HG03575 (cell line): ENCODE results near the gene FAM241B.

Experiments used
- ATAC-seq: cut with Tn5 transposase; IDR thresholded peaks from one replicate; pipeline ENCODE4 v1.9.1; 2021; ENCODE audit not compliant: unreplicated experiment, insufficient number of reproducible peaks, low FRiP score; ENCODE audit errors: extremely low read depth

FAM241B gene

DNA sequence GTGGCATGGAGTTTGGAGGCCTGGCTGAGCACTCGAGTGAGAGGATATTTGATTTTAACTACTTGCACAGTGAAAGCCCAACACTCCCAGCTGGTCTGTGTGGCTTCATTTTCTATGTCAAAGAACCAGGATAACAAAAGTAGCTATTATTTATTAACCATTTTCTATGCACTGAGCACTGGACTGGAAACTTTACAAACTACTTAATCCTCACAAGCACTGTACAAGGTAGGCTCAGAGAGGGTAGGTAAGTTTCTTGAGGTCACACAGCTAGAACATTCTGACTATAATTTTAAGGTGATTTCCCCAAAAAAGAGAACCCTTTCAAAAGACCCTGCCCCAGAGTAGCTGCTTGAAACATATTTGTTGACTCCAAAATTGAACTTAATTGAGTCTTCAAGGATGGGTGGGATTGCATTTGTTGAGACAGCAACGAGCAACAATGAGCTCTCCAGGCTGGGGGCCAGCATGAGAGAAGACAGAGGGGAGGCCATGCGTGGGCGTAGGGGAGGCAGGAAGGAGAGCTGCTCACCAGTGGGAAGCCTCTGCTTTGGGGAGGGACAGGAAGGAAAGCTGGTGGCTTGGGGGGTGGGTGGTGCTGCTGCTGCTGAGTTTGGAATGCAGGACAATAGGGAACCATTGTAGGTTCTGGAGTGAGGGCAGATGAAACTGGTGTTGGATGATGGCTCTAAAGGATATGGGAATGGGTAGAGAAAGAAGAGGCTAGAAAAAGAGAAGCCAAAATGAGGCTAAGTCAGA lies 31.5 kb downstream of the FAM241B start:
- ATAC-seq = no peak

DNA sequence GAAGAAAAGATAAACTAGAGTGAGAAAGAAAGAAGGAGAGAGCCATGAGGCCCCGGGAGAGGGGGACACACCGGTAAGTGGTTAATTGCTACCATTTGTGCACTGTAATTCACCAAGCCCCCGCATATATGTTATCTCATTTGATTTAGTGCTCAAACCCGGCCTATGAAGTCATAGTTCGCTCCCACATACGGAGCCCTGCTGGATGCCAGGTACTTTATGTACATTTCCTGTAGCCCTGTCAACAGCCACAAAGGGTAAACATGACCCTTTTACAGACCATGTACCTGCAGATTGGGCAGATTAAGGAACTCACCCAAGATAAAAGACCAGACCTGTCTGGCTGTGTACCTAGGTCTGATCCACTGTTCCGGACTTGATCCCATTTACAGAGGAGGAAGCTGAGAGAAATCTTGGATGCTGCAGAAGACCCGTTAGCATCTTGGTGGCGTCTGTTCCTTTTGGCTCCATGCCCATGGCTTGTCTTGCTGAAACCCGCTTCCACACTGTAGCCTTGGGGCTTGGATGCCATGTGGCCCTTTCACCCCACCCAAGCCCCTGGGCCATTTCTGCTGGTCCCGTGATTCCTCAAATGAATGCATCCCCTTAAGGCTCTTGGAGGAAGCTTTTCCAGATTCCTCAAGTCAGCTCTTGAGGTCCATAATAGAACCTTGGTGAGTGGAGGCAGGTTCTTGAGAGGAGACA lies 32.3 kb downstream of the FAM241B start:
- no peak for ATAC-seq

GRCh38 chr10:69662901-69663300 lies 32.9 kb downstream of the FAM241B start:
- no peak for ATAC-seq

GRCh38 chr10:69663369-69663947 lies 33.4 kb downstream of the FAM241B start:
- no peak for ATAC-seq

GRCh38 chr10:69665474-69666320 lies 35.6 kb downstream of the FAM241B start:
- no peak for ATAC-seq

GRCh38 chr10:69666756-69667155 lies 36.7 kb downstream of the FAM241B start:
- ATAC-seq = no peak

GRCh38 chr10:69668721-69669120 lies 38.7 kb downstream of the FAM241B start:
- ATAC-seq = no peak

- ATAC-seq = no peak
Observed at GRCh38 chr10:69669409-69669808, 39.4 kb downstream of the FAM241B start.

DNA sequence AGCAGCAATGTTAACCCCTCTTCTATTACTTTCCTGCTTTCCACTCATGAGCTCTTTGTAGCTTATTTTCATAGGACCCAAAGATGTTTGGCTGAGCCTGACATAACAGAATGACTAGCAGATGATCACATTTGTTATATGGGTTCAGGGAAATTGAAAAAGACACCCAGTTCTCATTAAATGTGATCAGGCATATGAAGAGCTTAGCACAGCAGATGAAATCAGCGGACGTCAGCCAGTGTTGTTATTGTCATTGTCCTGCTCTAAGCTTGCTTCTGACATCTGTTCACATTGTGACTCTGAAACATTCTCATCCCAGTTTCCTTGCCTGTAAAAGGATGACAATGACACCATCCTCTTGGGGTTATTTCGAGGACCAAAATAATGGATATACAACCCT lies 43.5 kb downstream of the FAM241B start:
- ATAC-seq = no peak

GRCh38 chr10:69674786-69675185 lies 44.7 kb downstream of the FAM241B start:
- ATAC-seq = no peak

- ATAC-seq = no peak
Observed at GRCh38 chr10:69676301-69676700, 46.3 kb downstream of the FAM241B start.

GRCh38 chr10:69677985-69678654 lies 48.1 kb downstream of the FAM241B start:
- ATAC-seq = no peak

DNA sequence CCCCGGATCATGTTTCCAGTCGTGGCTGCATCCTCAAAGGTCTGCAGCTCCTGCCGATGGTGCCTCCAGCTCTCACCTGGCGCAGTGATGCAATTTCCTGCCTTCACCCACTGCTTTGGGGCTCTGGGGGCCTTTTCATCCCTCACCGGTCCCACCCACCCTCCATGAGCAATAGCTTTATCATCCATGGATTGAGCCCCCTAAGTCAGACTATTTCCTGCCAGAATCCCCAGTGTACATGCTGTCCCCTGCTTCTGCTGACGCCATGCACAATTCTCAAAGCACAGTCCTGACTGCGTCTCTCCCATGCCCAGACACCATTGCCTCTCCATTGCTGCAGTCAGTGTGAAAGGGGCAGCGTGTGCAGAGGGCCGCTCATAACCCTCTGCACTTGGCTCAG lies 49.7 kb downstream of the FAM241B start:
- no peak for ATAC-seq

- ATAC-seq = no peak
Observed at GRCh38 chr10:69680610-69681009, 50.6 kb downstream of the FAM241B start.

GRCh38 chr10:69681436-69681835 lies 51.4 kb downstream of the FAM241B start:
- ATAC-seq = no peak

DNA sequence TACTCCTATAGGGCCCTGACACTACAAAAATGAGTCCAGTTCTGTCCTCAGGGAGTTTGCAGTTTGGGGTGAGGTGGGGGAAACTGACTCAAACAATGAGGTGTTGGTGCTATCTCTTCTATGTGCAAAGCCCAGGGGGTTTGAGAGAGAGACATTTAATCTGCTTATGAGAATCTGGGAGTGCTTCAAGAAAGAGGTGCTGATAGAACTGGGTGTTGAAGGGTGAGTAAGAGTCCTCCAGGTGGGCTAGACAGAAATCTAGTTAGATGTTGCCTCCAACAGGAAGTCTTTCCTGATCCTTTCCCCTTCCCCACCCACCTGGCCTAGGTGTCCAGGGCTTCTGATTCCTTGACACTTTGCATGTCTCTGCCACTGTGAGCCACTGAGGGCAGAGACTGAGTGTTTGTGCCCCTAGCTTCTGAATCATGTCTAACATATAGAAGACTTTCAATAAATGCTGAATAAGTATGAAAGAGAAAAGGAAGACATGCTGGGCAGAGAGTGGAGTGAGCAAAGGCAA lies 53.0 kb downstream of the FAM241B start:
- ATAC-seq = no peak
